GM12878 (cell line): ENCODE results near the gene IRAK3. TPM values are rescaled to one million over a fixed set of nuclear protein-coding genes. Genes with fewer than 3 reads are reported as not detected.

Experiments used
- ATAC-seq: fragments of 200-7000 bp; cut with Tn5 transposase; 3 replicates; pipeline ENCODE4 v1.9.1; 2020; ENCODE audit warnings: mild to moderate bottlenecking, moderate library complexity
- BruUV-seq: library from RNA; stranded (reverse); fragments of 400-500 nt; replicated peaks from 2 replicates; lab custom pipeline; 2021; lab: Mats Ljungman, UMichigan
- CTCF ChIA-PET: fragments of 300-600 bp; sonication (Branson Sonifier 250); formaldehyde crosslinking; extraction: SDS; loops from one replicate; lab custom pipeline; 2021; ENCODE audit warnings: inconsistent platforms; lab: Yijun Ruan, JAX
- POLR2A ChIA-PET: fragments of 350-600 bp; formaldehyde crosslinking; extraction: SDS; loops from one replicate; lab custom pipeline; 2021; ENCODE audit warnings: inconsistent platforms; lab: Charles Lee
- RAD21 ChIA-PET: fragments of 300-600 bp; sonication (Branson Sonifier 250); formaldehyde crosslinking; loops from one replicate; lab custom pipeline; 2023; ENCODE audit warnings: antibody characterized with exemption; ENCODE audit not compliant: unreplicated experiment; lab: Charles Lee
- SMC1A ChIA-PET: fragments of 300-600 bp; sonication (Branson Sonifier 250); formaldehyde crosslinking; loops from one replicate; lab custom pipeline; 2023; ENCODE audit not compliant: unreplicated experiment, uncharacterized antibody; lab: Charles Lee
- DNase-seq: peaks from one replicate; pipeline ENCODE4 v3.0.0-alpha.2; 2011; ENCODE audit warnings: low read depth, low spot score
- FAIRE-seq: peaks from 3 replicates; lab custom pipeline; 2011; peaks lifted over from hg19 to GRCh38; lab: Jason Lieb, UNC
- H2AFZ ChIP-seq: 2 replicates; pipeline ENCODE4 v1.6.0; 2011; ENCODE audit warnings: low read depth, low read length, control low read depth; ENCODE audit not compliant: control insufficient read depth
- H3K27ac ChIP-seq: 2 replicates; pipeline ENCODE4 v1.5.1; 2011; ENCODE audit warnings: control low read depth; ENCODE audit not compliant: control insufficient read depth, insufficient read depth
- H3K27me3 ChIP-seq, 2 experiments: replicated peaks in 1 of 2; 2 replicates each; pipeline versions ENCODE4 v1.6.0 to v1.6.1; 2011; ENCODE audit warnings: low read length in 1 of 2; ENCODE audit not compliant: control insufficient read depth in 2 of 2, insufficient read depth in 2 of 2
- H3K36me3 ChIP-seq, 2 experiments: 2 replicates each; pipeline ENCODE4 v1.5.1; 2011; ENCODE audit warnings: low read length in 1 of 2; ENCODE audit not compliant: control insufficient read depth in 2 of 2, insufficient read depth in 2 of 2
- H3K4me1 ChIP-seq: 2 replicates; pipeline ENCODE4 v1.6.1; 2011; ENCODE audit warnings: mild to moderate bottlenecking, low read length, moderate library complexity, mixed read lengths; ENCODE audit not compliant: control insufficient read depth, insufficient read depth
- H3K4me2 ChIP-seq: 2 replicates; pipeline ENCODE4 v1.6.0; 2011; ENCODE audit warnings: control low read depth; ENCODE audit not compliant: control insufficient read depth, insufficient read depth
- H3K4me3 ChIP-seq: fragments of 200-600 bp; sonication (generic); 2 replicates; pipeline ENCODE4 v1.5.1; 2016
- H3K79me2 ChIP-seq: 2 replicates; pipeline ENCODE4 v1.6.0; 2011; ENCODE audit warnings: low read length; ENCODE audit not compliant: control insufficient read depth, insufficient read depth
- H3K9ac ChIP-seq: 2 replicates; pipeline ENCODE4 v1.8.0; 2011; ENCODE audit warnings: low read length, control low read depth, mixed read lengths; ENCODE audit not compliant: control insufficient read depth, insufficient read depth
- H3K9me3 ChIP-seq: replicated peaks from 3 replicates; pipeline ENCODE4 v1.5.1; 2011; ENCODE audit warnings: mild to moderate bottlenecking, low read length; ENCODE audit not compliant: control insufficient read depth, insufficient read depth
- H4K20me1 ChIP-seq: 2 replicates; pipeline ENCODE4 v1.6.0; 2011; ENCODE audit not compliant: control insufficient read depth, insufficient read depth
- BMI1 ChIP-seq: fragments of 450-650 bp; IDR thresholded peaks from 2 replicates; pipeline ENCODE4 v1.6.1; 2016; ENCODE audit warnings: mild to moderate bottlenecking, moderate library complexity, borderline replicate concordance
- CHD1 ChIP-seq: IDR thresholded peaks from 2 replicates; pipeline ENCODE4 v1.6.1; 2012; ENCODE audit warnings: low read depth, low read length, improper control_type of control experiment
- CHD4 ChIP-seq: fragments of 200-600 bp; sonication (generic); IDR thresholded peaks from 2 replicates; pipeline ENCODE4 v1.6.1; 2016; ENCODE audit warnings: mild to moderate bottlenecking
- DPF2 ChIP-seq: fragments of 450-650 bp; IDR thresholded peaks from 2 replicates; pipeline ENCODE4 v1.6.1; 2017; ENCODE audit warnings: mild to moderate bottlenecking
- IKZF2 ChIP-seq, 2 experiments: fragments of 450-650 bp; IDR thresholded peaks; 2 replicates each; pipeline ENCODE4 v1.6.1; 2017; ENCODE audit warnings: mild to moderate bottlenecking in 2 of 2, moderate library complexity in 2 of 2
- MXI1 ChIP-seq: fragments of 150-350 bp; IDR thresholded peaks from 2 replicates; pipeline ENCODE4 v1.6.1; 2011; ENCODE audit warnings: low read depth, mild to moderate bottlenecking, inconsistent platforms, low read length, improper control_type of control experiment
- NFXL1 ChIP-seq: fragments of 450-650 bp; IDR thresholded peaks from 2 replicates; pipeline ENCODE4 v1.6.1; 2017; ENCODE audit warnings: antibody characterized with exemption, mild to moderate bottlenecking, borderline replicate concordance
- POU2F2 ChIP-seq: IDR thresholded peaks from 3 replicates; pipeline ENCODE4 v1.6.1; 2011; ENCODE audit warnings: low read depth, mild to moderate bottlenecking, low read length, borderline replicate concordance
- RAD21 ChIP-seq: IDR thresholded peaks from 2 replicates; pipeline ENCODE4 v1.6.1; 2011; ENCODE audit warnings: mild to moderate bottlenecking, low read depth, low read length, moderate library complexity; ENCODE audit not compliant: insufficient read depth
- RAD51 ChIP-seq: fragments of 450-650 bp; IDR thresholded peaks from 2 replicates; pipeline ENCODE4 v1.6.1; 2016; ENCODE audit warnings: moderate library complexity, mild to moderate bottlenecking, inconsistent platforms
- SREBF1 ChIP-seq: IDR thresholded peaks from 2 replicates; pipeline ENCODE4 v1.6.1; 2012; ENCODE audit warnings: mild to moderate bottlenecking, low read length
- ZBED1 ChIP-seq: IDR thresholded peaks from 2 replicates; pipeline ENCODE4 v1.6.1; 2016; ENCODE audit warnings: borderline replicate concordance
- WGBS: methylation state at CpG from one replicate; pipeline ENCODE4 v1.1.6; 2016; ENCODE audit warnings: low lambda C conversion rate; ENCODE audit not compliant: insufficient replicate concordance, insufficient coverage; ENCODE audit errors: missing lambda C conversion rate; 5-methylcytosine and 5-hydroxymethylcytosine counted together
- in situ Hi-C: fragments of 300-500 bp; cut with MboI; formaldehyde crosslinking; loops from 9 replicates; pipeline ENCODE4 v1.14.3; 2018; ENCODE audit warnings: mixed read lengths
- intact Hi-C: fragments of 100-400 bp; cut with micrococcal nuclease; formaldehyde crosslinking; loops from one replicate; pipeline ENCODE4 v1.14.2; 2022; ENCODE audit not compliant: unreplicated experiment
- polyA plus RNA-seq, 11 experiments: library from polyadenylated mRNA; depleted of rRNA in 4 of 11; unstranded in 6 of 11; stranded (reverse) in 5 of 11; fragments of >200 nt; fragmentation: Nextera tagmentation in 4 of 11; fragmentation: Illumina TruSeq in 1 of 11; extraction: Ambion mirVana in 4 of 11; extraction: Trizol in 1 of 11; gene quantifications; 1 replicate in 1 of 11; 2 replicates in 10 of 11; pipeline versions ENCODE4 v1.2.1 to v1.2.3, GENCODE V29; 2011 to 2016; ENCODE audit warnings: inconsistent platforms in 2 of 11, missing spikeins in 2 of 11, low read depth in 1 of 11
- total RNA-seq, 4 experiments: library from RNA; depleted of rRNA in 3 of 4; stranded (reverse); fragments of >200 nt in 3 of 4; fragmentation: Illumina TruSeq in 1 of 4; extraction: Trizol in 1 of 4; gene quantifications; 2 replicates each; pipeline versions ENCODE4 v1.2.1 to v1.2.3, GENCODE V29; 2013 to 2021
- TF ChIP-seq, protein P1 (sequence below): fragments of 450-650 bp; formaldehyde crosslinking; IDR thresholded peaks from 2 replicates; pipeline ENCODE4 v1.5.0; 2022; ENCODE audit warnings: mild to moderate bottlenecking, missing genetic modification characterization
- TF ChIP-seq, protein P2 (sequence below): fragments of 150-350 bp; IDR thresholded peaks from 2 replicates; pipeline ENCODE4 v1.6.1; 2014; ENCODE audit warnings: mild to moderate bottlenecking, low read depth, low read length
- TF ChIP-seq, protein P3 (sequence below): fragments of 450-650 bp; formaldehyde crosslinking; IDR thresholded peaks from 2 replicates; pipeline ENCODE4 v1.4.0; 2022; ENCODE audit warnings: mild to moderate bottlenecking, moderate library complexity
- TF ChIP-seq, protein P4 (sequence below): fragments of 450-650 bp; IDR thresholded peaks from 2 replicates; pipeline ENCODE4 v1.6.1; 2016; ENCODE audit warnings: mild to moderate bottlenecking

IRAK3 gene
- total and polyA plus RNA-seq, 10 of the 15 experiments (the other 5 are each of a cell fraction or from before 2014, with no cell fraction given), result 1.4 to 14.1 (median 5.4) TPM

DNA sequence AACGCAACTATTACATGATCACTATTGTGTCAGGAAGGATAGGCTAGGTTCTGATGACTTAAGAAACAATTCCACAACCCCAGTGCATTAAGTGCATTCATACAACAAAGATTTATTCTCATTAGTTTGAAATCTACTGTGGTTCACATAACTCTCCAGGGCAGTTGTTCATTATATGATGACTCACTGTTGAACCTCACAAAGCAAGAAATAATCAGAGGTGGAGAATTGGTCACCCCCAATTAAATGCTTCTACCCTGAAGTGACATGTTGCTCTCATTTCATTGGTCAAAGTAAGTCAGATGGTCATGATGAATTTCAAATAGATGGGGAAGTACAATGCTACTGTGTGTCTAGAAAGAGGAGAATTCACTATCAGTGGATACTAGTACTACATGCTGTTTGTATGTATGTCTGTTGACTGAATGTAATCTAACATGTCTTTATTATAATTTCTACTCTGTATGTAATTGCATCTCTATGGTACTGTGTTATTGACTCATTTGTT lies 107.2 kb downstream of the IRAK3 start:
- no peaks in the 10 kb centered on the region for H3K79me2 ChIP-seq
- DNase-seq, result no peak
- H3K4me3 ChIP-seq, result no peak overlapping the region
- H3K9me3 ChIP-seq, result no peaks in the 10 kb centered on the region; the same call in 2 of the 3 replicates
- no TSS peak for BruUV-seq
- TF ChIP-seq IKZF2 (IDR thresholded peaks at IDR 0.05) (no peak), SREBF1 (no peak), NFXL1 (no peak), MXI1 (no peak), CHD1 (no peak), BMI1 (no peak), CHD4 (no peak), RAD51 (no peak), POU2F2 (no peak), DPF2 (no peak), ZBED1 (no peak), RAD21 (no peak)
- TF ChIP-seq, protein P1, sequence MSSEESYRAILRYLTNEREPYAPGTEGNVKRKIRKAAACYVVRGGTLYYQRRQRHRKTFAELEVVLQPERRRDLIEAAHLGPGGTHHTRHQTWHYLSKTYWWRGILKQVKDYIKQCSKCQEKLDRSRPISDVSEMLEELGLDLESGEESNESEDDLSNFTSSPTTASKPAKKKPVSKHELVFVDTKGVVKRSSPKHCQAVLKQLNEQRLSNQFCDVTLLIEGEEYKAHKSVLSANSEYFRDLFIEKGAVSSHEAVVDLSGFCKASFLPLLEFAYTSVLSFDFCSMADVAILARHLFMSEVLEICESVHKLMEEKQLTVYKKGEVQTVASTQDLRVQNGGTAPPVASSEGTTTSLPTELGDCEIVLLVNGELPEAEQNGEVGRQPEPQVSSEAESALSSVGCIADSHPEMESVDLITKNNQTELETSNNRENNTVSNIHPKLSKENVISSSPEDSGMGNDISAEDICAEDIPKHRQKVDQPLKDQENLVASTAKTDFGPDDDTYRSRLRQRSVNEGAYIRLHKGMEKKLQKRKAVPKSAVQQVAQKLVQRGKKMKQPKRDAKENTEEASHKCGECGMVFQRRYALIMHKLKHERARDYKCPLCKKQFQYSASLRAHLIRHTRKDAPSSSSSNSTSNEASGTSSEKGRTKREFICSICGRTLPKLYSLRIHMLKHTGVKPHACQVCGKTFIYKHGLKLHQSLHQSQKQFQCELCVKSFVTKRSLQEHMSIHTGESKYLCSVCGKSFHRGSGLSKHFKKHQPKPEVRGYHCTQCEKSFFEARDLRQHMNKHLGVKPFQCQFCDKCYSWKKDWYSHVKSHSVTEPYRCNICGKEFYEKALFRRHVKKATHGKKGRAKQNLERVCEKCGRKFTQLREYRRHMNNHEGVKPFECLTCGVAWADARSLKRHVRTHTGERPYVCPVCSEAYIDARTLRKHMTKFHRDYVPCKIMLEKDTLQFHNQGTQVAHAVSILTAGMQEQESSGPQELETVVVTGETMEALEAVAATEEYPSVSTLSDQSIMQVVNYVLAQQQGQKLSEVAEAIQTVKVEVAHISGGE, result no peak
- TF ChIP-seq, protein P2, sequence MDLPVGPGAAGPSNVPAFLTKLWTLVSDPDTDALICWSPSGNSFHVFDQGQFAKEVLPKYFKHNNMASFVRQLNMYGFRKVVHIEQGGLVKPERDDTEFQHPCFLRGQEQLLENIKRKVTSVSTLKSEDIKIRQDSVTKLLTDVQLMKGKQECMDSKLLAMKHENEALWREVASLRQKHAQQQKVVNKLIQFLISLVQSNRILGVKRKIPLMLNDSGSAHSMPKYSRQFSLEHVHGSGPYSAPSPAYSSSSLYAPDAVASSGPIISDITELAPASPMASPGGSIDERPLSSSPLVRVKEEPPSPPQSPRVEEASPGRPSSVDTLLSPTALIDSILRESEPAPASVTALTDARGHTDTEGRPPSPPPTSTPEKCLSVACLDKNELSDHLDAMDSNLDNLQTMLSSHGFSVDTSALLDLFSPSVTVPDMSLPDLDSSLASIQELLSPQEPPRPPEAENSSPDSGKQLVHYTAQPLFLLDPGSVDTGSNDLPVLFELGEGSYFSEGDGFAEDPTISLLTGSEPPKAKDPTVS, result no peak
- TF ChIP-seq, protein P3, sequence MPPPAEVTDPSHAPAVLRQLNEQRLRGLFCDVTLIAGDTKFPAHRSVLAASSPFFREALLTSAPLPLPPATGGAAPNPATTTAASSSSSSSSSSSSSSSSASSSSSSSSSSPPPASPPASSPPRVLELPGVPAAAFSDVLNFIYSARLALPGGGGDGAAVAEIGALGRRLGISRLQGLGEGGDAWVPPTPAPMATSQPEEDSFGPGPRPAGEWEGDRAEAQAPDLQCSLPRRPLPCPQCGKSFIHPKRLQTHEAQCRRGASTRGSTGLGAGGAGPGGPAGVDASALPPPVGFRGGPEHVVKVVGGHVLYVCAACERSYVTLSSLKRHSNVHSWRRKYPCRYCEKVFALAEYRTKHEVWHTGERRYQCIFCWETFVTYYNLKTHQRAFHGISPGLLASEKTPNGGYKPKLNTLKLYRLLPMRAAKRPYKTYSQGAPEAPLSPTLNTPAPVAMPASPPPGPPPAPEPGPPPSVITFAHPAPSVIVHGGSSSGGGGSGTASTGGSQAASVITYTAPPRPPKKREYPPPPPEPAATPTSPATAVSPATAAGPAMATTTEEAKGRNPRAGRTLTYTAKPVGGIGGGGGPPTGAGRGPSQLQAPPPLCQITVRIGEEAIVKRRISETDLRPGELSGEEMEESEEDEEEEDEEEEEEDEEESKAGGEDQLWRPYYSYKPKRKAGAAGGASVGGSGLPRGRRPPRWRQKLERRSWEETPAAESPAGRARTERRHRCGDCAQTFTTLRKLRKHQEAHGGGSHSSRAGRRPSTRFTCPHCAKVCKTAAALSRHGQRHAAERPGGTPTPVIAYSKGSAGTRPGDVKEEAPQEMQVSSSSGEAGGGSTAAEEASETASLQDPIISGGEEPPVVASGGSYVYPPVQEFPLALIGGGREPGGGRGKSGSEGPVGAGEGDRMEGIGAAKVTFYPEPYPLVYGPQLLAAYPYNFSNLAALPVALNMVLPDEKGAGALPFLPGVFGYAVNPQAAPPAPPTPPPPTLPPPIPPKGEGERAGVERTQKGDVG, result no peak
- TF ChIP-seq, protein P4, sequence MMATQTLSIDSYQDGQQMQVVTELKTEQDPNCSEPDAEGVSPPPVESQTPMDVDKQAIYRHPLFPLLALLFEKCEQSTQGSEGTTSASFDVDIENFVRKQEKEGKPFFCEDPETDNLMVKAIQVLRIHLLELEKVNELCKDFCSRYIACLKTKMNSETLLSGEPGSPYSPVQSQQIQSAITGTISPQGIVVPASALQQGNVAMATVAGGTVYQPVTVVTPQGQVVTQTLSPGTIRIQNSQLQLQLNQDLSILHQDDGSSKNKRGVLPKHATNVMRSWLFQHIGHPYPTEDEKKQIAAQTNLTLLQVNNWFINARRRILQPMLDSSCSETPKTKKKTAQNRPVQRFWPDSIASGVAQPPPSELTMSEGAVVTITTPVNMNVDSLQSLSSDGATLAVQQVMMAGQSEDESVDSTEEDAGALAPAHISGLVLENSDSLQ, result no peak
- SMC1A ChIA-PET, result interaction anchor here (1.3 kb wide), 1 partner anchor 15 kb away, joined by 3 read pairs; no protein-coding TSS in a partner anchor
- H3K9ac ChIP-seq, result no peak overlapping the region
- FAIRE-seq, result no peak
- H3K27ac ChIP-seq, result no peak overlapping the region
- H4K20me1 ChIP-seq, result no peaks in the 10 kb centered on the region
- peak; percentile 50 for ATAC-seq
- H3K4me2 ChIP-seq, result no peak overlapping the region
- intact Hi-C loops (no loop called here), in situ Hi-C loops (no loop called here)
- H2AFZ ChIP-seq, result no peak overlapping the region
- no peaks in the 10 kb centered on the region for H3K27me3 ChIP-seq
- WGBS, result 79% methylated on average over 1 of the region's 1 CpG
- POLR2A ChIA-PET, result no interaction called here
- H3K36me3 ChIP-seq, result no peaks in the 10 kb centered on the region
- CTCF ChIA-PET, result no interaction called here
- no peaks in the 10 kb centered on the region for H3K4me1 ChIP-seq
- RAD21 ChIA-PET, result no interaction called here
